Measurements from ENCODE around the gene KIF16B.
"Not testable (repeated sequence)": the region's sequence is repeated elsewhere in the genome, so short reads cannot be mapped to it uniquely, and the experiment has no call there.

Gene KIF16B

GRCh38 chr20:16590041-16590633, 16.9 kb upstream of the KIF16B start:
- no peak for DNase-seq

DNA sequence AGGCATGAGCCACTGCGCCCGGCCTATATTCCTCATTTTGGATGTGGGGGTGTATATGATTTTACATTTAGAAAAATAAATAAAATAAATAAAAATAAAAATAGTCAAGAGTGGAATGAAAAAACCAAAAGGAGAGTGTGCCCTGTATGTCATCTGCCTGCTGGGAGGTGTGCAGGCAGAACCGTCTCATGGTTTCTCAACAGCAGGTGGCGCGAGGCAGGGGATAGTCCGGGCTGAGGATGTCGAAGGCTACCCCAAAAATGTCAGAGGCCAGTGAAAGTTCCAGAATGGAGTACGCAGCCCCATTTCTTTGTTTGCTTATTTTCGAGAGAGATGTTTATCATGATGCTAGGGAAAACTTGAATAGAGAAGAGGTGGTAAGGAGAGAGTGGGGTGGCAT, 16.4 kb upstream of the KIF16B start:
- DNase-seq = no peak

DNA sequence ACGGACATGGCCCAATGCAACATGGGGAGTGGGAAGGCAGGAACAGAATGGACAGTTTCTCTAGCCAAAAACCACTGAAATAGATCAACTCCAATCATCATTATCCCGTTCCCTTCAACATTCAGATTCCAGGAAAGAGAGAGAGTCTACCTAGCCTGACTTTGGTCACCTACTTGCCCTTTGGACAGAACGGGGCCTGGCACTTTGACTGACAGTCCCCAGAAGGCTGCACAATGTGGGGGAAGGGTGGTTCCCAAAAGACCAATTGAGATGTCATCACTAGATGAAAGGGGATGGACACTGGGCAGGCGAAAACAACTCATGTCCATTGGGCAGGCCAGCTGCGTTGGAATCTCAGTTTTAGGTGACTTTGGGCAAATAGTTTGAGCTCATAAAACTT, 15.0 kb upstream of the KIF16B start:
- no peak for DNase-seq

DNA sequence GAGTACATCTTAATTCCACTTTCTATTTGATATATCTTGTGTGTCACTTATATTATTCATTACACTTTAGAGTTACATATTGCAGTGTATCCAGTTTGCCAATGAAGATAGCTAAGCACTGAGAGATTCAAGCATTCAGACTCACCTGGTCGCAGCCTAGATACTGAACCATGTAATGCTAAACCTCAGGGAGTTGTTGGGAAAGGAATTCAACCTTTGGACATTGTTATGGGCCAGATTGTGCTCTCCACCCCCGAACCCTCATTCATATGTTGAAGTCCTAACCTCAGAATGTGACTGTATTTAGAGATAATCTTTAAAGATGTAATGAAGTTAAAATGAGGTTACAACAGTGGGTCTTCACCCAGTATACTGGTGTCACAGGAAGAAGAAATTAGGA, 13.8 kb upstream of the KIF16B start:
- DNase-seq = no peak

DNA sequence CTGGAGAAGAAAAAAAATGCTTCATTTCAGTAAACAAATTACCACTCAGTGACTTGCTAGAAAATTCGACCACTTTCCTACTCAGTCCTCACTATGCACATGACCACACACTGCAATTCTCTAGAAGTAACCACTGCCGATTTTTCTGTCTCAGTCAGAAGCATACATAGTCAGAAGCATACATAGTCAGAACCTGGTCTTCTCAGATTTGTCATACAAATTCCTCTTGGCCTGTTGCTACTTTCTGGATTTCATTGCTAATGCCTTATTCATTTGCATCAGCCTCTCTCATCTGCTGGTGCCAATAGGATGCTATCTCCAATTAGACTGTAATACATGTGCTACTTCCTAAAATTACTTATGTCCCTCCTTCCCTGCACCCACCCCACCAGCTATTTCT, 10.2 kb upstream of the KIF16B start:
- no peak for DNase-seq

- no peak for DNase-seq
These were observed 8.0 kb upstream of the KIF16B start for GRCh38 chr20:16581241-16581640.

DNA sequence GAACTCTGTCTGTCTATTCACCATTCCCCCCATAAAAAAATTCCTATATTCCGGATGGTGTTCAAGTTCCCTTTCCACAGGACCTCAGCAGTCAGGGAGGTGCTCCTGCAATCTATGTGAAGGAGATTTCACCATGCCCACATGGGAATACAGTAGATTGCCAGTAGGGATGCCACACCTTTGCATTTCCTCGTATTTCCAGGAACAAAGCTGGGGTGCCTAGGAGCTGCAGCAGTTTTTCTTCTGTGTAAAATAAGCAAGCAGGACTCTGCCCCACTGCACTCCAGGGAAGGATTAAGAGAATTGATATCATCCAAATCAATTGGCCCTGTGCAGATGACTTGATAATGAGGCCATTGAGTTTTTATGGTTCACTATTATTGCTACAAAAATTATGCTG, 7.4 kb upstream of the KIF16B start:
- no peak for DNase-seq

GRCh38 chr20:16580147-16580546, 6.9 kb upstream of the KIF16B start:
- no peak for DNase-seq

- DNase-seq = no peak
These were observed 3.0 kb upstream of the KIF16B start for GRCh38 chr20:16576219-16576618.

- no peak for DNase-seq
These were observed 2.3 kb upstream of the KIF16B start for GRCh38 chr20:16575390-16576140.

GRCh38 chr20:16574656-16575355, 1.6 kb upstream of the KIF16B start:
- no peak for DNase-seq

GRCh38 chr20:16571333-16571732, 1.9 kb downstream of the KIF16B start:
- no peak for DNase-seq

DNA sequence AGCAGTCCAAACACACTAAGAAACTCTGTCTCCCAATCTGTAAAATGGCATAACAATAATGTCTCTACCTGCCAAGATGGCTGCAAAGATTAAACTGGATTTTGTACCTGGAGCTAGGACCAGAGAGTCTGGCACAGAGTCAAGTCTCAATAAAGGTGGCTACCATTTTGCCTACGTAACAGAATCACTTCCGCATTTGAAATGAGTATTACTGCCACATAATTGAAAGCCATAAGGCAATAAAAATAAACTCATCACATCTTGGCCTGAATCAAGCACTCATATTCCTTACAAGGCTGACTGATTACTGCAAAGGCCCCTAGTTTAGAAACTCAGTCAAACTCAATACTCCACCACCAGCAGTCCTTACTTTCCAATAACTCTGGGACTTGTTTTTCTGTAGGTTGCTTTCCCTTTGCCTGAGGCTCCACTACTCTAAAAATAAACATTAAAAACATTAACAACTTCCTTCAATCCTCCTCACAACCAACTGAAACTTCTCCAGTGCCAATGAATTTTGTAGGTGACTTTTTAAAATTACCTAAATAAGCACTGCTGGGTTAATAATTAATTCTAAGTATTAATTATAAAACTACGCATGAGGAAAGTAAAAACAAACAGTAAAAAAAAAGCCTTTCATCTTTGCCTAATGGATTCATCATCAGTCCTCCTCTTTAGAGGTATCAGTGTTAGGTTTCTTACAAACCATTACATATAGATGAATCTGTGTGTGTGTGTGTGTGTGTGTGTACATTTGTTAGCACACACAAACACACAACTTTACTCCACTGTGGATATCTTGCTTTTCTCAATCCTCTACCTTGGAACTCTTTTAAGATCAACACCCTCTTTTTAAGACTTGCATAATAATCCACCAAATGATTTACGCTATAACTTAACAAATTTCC, 3.7 kb downstream of the KIF16B start:
- DNase-seq = no peak

DNA sequence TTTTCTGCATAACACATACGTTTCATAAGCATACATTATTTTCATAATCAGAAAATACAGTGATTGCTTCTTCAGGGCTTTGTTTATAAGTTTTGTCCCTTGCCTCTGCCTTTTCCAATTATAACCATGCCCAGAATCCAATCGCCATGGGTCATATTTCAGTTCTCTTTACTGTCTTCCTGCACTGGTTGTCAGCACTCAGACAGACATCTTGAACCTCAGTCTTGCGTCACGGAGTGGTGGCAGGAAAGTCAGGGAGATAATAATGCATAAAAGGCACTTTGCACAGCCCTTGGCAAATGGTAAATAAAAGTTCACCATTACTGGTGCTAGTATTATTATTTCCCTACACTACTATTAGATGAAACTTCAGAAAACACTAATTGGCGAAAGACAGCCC, 7.2 kb downstream of the KIF16B start:
- DNase-seq = no peak

DNA sequence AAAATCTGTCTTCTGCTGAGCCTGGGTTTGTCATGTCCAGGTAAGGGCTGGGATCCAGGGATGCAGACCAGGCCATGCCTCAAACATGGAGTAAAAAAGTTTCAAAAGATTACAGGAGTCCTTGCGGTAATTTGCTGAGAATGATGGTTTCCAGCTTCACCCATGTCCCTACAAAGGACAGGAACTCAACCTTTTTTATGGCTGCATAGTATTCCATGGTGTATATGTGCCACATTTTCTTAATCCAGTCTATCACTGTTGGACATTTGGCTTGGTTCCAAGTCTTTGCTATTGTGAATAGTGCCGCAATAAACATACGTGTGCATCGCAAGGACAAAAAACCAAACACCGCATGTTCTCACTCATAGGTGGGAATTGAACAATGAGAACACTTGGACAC, 9.2 kb downstream of the KIF16B start:
- not testable (repeated sequence) for DNase-seq

- DNase-seq = no peak
These were observed 10.0 kb downstream of the KIF16B start for GRCh38 chr20:16563066-16563806.

DNA sequence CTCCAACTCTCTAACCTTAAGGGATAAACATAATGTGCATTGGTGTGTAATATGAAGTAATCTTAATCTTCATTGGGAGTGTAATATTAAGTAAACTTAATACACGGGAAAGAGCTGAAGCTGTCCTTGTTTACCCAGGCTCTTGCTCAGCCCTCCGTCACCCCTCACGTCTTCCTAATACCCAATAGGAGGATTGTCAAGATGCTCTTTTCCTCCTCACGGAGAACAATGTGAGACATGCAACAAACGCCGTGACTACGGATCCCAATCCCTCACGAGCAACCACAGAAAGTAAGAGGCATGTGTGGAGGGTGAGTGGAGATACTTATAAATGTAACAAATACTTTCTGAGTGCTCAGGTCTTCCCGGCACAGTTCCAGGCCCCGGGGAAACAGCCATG, 11.0 kb downstream of the KIF16B start:
- DNase-seq = no peak

DNA sequence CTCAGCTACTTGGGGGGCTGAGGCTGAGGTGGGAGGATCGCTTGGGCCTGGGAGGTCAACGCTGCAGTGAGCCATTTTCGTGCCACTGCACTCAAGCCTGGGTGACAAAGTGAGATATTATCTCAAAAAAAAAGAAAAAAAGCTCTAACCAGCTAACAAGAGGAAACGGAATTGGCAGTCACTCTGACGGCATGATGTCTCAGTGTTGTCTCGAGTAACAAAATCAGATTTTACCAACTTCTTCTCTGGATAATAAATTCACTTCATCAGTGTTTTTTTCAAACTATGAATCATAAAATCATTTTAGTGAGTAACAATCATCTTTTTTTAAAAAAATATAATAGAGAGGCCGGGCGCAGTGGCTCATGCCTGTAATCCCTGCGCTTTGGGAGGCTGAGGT, 12.6 kb downstream of the KIF16B start:
- no peak for DNase-seq

DNA sequence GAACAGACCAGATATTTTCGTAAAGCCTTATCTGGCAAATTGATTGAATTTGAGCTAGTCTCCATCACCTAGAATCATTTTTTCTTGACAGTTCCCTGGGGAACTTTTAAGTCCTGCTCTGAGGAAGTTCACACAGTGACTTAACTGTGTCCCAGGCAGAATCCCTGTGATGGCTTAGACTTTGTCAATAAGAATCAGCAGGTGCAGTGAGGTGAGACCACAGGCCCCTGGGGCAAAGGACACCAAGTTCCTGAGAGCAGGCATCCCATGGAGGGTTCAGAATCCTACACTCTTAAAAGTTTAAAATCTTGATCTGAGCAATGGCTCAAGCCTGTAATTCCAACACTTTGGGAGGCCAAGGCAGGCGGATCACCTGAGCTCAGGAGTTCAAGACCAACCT, 13.0 kb downstream of the KIF16B start:
- no peak for DNase-seq

DNA sequence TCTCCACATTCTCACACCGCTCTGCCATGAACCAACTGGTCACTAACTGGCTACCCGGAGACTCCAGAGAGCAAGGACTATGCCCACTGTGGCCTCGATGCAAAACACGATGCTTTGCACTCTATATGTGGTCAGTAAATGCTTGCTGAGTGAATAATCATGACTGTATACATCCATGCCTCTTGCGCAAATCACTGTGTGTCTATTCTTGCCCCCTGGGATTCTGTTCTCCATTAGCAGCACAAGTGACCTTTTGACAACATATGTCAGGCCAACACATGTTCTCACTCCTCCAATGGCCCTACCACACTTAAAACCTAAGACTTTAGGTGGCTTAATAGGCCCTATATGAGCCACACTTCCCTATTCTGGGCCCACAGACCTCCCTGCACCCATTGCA, 16.9 kb downstream of the KIF16B start:
- DNase-seq = no peak

GRCh38 chr20:16555754-16556153, 17.5 kb downstream of the KIF16B start:
- no peak for DNase-seq

- no peak for DNase-seq
These were observed 18.3 kb downstream of the KIF16B start for GRCh38 chr20:16554766-16555543.

Measured in SIG-M5 (cell line).